HCT116 (cell line): ENCODE results near the gene ITGA4.

Experiments used
- ATF3 ChIP-seq: IDR thresholded peaks from 2 replicates; pipeline ENCODE4 v1.6.1; 2012
- CTCF ChIP-seq, 3 experiments: fragments of 200-600 bp in 1 of 3; sonication (generic) in 1 of 3; IDR thresholded peaks in 2 of 3; conservative IDR thresholded peaks in 1 of 3; 2 replicates each; pipeline ENCODE4 v1.5.1; 2012 to 2017; ENCODE audit warnings: low read depth in 2 of 3, low read length in 2 of 3, antibody characterized with exemption in 1 of 3, borderline replicate concordance in 1 of 3, control low read depth in 1 of 3, mild to moderate bottlenecking in 1 of 3, mixed read lengths in 1 of 3, mixed run types in 1 of 3, moderate library complexity in 1 of 3; ENCODE audit not compliant: insufficient read depth in 1 of 3
- MAX ChIP-seq: IDR thresholded peaks from 2 replicates; pipeline ENCODE4 v1.6.1; 2012
- POLR2A ChIP-seq: IDR thresholded peaks from 2 replicates; pipeline ENCODE4 v1.7.0; 2011; ENCODE audit warnings: borderline replicate concordance; ENCODE audit not compliant: insufficient read depth, insufficient read length; ENCODE audit errors: extremely low read depth
- POLR2AphosphoS5 ChIP-seq: IDR thresholded peaks from 2 replicates; pipeline ENCODE4 v1.6.1; 2011; ENCODE audit warnings: mild to moderate bottlenecking, low read depth, low read length, moderate library complexity
- ZFX ChIP-seq: fragments of 450-650 bp; IDR thresholded peaks from 2 replicates; pipeline ENCODE4 v1.6.1; 2017

- TF ChIP-seq POLR2A = no peak
- no peak for TF ChIP-seq CTCF (IDR thresholded peaks at IDR 0.05 in 2 of 3, conservative IDR thresholded peaks at IDR 0.05 in 1 of 3; ENCODE audit: borderline replicate concordance in 1 of 3, insufficient read depth in 1 of 3, low read depth in 2 of 3, low read length in 2 of 3)
- no peak for TF ChIP-seq POLR2AphosphoS5
- no peak for TF ChIP-seq ATF3
- no peak for TF ChIP-seq MAX
- TF ChIP-seq ZFX = no peak
Observed at GRCh38 chr2:181483876-181484275, 26.7 kb downstream of the ITGA4 start.
